GM21528 (cell line): ENCODE measurements around the gene PGC.

Experiments
- ATAC-seq: cut with Tn5 transposase; IDR thresholded peaks from one replicate; pipeline ENCODE4 v1.9.1; 2021; ENCODE audit warnings: mild to moderate bottlenecking, moderate library complexity; ENCODE audit not compliant: unreplicated experiment, low FRiP score

PGC gene

DNA sequence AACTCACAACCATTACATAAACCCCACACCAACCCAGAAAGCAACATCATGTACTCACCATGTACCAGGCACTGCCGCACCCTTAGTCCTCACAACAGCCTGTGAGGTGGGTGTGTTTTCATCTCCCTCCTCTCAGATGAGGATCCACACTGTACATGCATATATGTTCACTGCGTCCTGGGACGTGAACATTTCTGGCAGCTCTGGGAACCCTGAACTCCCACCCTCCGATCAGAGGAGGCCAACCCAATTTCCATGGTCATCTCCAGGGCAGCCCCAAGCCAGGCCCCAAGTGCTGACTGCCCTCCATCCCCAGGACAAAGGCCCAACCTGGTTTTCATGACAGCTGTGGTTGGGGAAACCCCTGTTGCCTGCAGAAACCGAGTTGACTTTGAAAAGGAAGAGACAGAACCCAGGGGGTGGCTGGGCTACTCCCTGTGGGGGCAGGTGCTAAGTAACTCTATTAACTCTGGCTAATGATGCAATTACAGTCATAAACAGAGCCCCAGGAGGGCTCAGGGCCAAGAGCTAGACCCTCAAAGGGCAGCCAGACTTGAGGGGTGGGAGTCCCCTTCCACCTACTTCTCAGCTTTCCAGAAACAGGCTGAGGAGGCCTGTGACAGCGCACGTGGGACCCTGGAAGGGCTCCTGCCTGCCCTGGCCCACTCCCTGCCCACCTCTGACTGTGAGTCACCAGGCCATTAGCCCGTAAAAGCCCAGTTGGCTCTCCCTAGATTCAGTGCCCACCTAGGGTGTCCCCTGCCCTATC is 14.4 kb downstream of the PGC start:
- peak; percentile 30 for ATAC-seq

DNA sequence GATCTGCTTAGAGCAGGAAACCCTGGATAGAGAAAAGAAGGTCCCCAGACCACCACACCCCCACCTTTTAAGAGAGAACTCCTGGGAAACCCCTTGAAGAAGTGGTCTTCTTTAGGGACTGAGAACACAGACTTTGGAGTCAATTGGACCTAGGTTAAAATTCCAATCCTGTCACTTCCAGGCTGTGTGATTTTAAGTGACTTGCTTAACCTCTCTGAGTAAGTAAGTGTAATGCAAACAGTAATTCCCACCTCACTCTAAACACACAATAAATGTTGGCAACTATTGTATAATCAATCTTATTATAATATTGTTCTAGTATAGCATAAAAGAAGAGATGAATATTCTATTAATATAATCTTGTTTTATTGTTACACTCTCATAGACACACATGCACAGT is 15.0 kb downstream of the PGC start:
- no peak for ATAC-seq

DNA sequence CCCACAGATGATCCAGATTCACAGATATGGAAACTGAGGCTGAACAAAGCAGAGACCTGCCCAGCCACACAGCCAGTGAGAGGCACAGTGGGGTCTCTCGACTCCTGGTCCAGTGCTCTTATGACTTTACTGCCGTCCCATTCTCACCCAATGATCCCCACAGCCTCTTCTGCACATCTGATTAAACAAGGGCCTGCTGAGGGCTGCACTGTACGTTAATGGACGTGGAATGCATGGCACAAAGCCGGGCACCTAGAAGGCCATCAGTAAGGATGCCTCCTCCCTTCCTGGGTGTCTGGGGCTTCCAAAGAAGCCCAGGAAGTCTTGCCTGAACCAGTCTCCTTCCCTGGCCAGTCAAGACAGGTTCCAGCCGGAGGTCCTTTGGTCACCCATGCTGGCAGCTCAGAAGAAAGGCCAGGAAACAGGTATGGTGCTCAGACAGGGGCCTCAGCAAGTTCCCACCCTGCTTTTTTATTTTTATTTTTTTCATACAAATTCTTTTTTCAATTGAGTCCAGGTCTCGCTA is 15.6 kb downstream of the PGC start:
- ATAC-seq, result no peak

DNA sequence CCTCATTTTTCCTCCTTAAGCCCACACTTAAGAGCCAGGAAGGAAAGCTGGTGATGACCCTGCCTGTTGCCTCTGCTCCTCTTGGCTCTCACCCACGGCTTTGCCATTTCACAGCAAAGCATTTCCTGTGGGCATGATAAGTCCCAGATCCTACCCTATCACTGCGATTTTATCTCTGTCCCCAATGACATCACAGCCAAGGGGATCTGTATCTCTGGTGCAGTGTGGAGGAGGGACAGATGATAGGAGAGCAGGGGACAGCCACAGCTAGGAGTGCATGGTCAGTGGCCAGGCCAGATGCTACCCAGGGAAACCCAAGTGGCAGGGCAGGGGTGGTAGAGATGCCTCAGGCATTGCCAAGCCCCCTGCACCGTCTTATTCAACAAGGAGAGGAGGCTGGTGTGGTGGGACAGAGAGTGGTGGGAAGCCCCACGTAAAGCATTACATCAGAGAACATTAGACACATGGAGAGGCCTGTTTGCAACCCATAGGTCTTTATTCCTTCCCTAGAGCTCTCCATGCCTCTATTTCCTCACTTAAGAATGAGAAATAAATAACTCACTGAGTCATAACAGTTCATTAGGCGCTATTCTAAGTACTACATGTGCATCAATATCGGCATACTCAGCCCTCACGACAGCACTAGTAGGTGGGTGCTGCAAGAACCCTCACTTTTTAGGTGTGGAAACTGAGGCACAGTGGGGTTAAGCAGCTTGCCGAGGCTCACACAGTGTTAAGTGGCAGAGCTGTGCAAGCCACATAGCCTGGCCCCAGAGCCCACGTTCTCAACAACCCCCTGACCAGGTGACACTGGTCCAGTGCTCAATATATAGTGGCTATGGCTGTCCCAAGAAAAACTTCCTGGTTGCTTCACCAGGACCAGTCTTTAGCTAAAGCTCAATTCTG is 16.4 kb downstream of the PGC start:
- no peak for ATAC-seq

DNA sequence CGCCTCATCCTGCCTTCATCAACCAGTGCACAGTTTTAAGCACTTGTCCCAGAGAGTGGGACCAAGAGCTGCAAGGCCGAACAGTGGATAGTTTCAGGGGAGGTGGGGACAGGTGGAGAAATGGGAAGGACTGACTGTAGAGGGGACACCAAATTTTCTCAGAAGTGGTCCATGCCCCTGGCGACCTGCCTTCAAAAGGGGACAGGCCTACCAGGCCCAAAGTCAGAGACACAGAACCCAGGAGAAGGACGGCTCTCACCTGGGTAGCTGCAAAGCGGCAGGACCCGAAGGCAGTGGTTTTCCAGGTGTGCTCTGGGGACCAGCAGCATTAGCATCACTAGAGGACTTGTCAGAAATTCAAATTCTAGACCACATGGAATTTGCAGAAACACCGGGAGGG is 17.6 kb downstream of the PGC start:
- no peak for ATAC-seq

DNA sequence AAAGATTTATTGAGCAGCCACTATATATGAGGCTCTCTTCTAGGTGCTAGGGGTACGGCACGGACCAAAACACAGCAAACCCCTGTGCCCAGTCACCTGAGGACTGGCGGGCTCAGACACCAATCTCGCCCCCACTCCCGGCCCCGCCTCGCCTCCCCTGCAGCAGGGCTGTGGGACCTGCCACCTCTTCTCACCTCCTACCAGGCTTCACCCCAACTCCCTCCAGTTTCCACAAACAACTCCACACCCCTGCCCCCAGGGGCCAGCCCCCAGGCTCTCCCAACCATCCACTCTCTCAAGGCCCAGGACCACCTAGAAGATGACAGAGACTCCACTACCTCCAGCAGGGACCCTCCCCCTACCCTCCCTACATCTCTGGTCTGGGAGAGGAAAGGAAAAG is 18.2 kb downstream of the PGC start:
- no peak for ATAC-seq

DNA sequence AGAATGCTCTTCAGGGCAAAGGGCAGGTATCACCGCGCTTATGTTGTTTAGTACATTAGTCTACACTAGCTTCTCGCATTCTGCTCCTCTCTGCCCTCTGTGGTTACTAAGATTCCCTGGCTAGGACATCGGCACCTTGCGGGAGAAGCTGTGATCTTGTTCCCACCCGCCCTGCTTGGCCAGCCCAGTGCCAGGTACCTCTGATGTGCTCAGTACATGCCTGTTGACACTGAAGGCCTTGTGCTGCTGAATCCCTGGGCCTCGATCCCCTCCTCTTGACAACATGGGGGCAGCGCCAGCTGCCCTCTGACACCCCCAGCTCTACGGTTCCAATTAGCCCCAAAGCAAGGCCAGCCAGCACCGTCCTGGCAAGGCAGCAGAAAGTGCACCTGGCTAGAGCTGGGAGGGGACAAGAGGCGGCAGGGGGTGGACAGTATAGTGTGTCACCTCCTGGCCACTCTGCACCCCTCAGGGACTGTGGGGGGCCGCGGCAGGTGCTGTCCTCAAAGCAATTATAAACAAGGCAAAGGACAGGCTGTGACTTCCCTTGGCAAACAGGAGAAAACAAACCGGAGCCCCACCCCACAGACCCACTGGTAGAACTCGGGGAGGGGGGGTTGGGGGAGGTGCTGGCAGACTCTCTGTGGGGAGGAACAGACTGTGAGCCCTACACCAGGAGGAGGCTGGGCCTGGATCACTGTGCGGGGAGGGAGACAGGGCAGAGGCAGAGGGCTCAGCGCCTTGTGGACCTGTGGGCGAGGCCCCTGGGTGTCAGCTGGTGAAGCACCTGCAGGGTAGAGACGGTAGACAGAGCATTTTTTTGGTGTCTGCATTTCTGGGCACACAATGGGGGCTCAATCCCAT is 18.9 kb downstream of the PGC start:
- no peak for ATAC-seq

DNA sequence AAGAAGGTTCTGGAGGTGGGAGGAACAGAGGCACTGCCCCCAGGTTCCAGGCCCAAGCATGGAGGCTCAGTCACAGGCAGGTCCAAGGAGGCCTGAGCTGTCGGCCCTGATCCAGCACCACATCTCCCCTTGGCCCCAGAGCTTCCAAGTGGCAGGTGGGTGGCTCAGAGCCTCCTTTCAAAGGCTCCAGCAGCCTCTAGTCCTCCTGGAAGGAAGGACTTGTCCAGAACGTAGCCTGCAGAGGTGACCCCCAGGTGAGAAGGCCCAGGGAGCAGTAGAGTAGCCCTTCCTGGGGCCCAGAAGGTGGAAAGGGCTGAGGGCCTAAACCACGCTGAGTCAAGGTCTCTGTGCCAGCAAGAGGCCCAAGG is 19.5 kb downstream of the PGC start:
- no peak for ATAC-seq

DNA sequence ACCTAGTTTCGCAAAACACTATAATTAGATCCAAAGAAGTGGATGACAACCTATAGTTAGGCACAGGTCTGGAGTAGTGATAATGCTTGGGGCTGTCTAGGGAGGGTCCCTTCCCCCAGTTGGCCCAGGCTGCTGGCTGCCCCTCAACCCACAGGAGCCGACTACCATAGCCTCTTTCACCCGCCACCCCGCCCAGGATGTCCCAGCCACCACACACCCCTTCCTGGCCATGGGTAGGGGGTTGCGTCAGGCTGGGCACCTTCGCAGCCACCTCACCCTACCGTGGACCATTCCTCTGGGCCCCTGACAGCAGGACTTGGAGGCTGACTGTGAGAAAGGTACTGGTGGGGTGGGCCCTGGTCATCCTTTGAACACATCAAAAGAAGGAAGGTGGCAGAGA is 20.3 kb downstream of the PGC start:
- no peak for ATAC-seq

DNA sequence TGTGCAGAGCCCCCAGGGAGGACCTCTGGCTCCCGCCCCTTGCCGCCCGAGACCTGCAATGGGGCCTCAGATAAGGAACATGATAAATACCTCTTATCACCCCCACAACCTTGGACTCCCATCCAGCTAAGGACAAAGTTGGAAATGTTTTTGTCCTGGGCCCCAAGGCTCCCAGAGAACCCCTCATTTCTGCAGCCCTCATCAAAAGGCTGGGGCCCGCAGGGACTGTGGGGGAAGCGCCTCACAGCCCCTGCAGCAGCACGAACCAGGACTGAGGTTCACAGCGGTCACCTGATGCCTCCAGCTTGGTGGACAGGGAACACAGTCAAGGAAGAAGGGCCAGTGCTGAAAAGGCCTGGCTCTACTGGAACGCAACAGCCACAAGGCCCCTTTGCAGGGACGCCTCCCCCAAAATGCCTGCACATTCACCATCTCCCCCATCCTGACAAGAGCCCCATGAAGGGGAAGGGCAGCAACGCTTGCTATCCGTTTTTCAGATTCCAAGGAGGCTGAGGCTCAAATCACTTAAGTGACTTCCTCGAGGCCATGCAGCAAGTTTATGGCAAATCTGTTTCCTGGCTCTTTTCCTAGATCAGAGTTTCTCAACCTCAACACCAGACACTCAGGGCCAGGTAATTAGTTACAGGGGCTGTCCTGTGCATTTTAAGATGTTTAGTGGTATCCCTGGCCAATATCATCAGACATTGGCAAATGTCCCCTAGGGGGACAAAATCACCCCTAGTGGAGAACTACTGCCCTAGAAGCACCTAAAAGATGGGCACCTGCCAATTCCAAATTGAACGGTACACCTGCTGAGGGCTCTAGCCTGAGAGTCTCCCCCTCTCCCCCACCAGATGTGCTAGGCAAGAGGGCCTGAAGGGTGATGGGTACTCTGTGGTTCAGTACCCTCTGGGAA is 22.4 kb downstream of the PGC start:
- no peak for ATAC-seq

DNA sequence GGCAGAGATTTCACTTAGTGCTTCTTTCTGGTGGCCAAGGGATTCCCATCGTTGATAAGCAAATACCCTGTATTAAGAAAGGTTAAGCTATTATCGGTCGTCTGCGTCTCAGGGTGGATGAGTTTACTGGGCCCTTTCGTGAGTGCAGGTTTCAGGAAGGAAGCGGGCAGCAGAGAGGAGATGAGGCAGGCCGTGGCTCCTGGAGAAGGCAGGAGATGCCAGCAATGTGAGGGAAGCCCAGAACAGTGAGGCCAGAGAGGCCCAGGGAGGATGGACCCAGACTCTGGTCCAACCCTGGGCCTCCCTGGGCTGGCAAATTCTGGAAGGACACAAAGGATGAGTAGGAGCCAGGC is 23.0 kb downstream of the PGC start:
- no peak for ATAC-seq

DNA sequence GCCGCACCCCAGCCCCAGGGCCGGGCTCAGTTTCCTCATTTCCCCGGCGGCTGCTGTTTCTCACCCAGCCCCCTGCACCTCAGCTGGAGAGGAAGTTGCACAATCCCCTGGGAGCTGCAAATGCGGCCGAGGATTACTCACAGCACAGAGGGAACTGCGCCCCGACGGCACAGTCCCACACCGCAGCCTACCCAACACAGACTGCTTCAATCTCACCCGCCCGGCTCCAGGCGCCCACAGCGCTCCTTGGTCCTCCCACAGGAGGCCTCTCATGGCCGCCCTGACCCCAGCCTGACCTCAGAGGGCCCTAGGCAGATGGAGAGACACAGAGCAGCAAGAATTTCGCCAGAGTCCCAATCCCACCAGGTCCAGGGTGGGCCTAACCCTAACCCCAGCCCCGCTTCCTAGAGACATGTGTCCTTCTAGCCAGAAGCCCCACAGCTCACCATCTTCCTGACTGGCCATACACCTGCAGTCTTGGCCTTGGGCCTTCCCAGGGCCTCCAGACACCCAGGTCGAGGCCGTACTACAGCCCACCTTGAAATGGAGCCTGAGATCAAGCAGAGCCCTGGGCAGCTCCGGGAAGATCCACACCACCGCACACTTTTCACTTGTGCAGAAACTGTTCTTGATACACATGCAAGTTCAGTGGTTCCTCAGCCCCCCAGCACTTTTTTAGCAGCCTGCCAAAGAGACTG is 23.5 kb downstream of the PGC start:
- ATAC-seq, result peak; percentile 53

DNA sequence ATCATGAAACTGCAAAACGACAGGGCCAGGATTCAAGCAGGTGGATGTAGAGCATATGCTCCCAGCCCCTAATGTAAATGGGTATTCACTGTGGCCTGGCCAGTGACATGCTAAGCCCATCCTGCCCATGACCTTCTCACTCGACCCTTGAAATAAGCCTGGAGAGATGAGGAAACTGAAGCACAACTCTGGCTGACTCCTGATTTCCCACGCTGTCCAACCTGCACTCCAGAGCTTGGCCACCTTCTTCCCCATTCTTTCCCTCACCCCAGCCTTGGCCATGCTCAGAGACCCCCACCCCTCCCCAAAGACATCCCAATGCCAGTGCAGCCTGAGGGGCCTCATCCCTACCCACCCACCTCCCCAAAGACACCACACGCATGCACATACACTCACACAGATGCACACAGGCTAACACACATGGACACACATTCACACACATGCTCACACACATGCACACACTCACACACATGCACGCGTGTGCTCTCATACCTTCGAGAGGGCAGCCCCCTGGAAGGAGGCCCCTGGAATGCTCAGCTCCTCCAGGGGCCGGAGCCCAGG is 24.1 kb downstream of the PGC start:
- peak; percentile 19 for ATAC-seq

DNA sequence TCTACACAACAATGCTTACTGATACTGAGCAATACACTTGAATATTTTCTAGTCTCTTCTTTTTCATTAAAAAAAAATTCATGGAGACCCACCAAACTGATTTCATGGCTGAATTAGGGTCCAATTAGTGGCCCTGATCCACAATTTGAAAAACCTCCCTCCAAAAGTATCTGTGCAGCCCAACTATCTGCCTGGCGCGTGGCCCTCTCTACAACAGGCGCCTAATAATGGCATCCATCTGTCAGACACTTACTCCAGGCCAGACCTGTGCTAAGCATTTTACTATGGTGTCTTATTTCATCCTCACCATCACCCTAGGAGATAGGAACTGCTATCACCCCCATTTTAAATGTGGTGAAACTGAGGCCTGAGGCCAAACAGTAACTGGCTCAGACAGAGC is 25.8 kb downstream of the PGC start:
- no peak for ATAC-seq

DNA sequence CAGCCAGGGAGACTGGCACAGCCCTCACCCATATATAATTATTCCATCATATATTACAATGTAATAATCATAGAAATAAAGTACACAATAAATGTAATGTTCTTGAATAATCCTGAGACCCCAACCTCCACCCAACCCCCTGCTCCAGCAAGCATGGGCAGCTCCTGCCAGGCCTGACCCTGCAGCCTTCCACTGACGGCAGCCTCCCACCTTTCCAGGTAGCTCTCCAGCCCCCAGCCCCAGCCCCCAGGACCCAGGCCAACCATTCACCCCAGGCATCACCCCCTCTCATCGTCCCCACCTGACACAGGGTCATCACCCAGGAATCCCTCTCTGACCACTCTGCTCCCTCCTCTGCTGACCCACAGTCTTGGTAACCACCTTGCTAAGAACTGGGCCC is 26.4 kb downstream of the PGC start:
- ATAC-seq, result no peak

DNA sequence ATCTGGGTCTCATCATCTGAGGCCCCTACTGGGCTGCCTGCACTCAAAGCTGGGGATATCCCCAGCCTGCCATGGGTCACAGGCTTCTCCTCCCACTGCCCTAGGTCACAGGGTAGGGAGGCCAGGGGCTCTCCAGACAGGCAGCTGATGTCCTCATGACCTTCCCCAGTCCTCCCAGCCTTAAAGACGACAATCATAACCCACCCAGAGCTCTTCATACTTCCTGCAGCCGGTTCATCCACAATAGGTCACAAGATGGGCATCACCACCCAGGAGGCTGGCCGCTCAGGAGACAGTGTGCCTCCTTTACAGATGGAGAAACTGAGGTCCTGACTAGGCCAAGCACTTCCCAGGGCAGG is 27.0 kb downstream of the PGC start:
- no peak for ATAC-seq

DNA sequence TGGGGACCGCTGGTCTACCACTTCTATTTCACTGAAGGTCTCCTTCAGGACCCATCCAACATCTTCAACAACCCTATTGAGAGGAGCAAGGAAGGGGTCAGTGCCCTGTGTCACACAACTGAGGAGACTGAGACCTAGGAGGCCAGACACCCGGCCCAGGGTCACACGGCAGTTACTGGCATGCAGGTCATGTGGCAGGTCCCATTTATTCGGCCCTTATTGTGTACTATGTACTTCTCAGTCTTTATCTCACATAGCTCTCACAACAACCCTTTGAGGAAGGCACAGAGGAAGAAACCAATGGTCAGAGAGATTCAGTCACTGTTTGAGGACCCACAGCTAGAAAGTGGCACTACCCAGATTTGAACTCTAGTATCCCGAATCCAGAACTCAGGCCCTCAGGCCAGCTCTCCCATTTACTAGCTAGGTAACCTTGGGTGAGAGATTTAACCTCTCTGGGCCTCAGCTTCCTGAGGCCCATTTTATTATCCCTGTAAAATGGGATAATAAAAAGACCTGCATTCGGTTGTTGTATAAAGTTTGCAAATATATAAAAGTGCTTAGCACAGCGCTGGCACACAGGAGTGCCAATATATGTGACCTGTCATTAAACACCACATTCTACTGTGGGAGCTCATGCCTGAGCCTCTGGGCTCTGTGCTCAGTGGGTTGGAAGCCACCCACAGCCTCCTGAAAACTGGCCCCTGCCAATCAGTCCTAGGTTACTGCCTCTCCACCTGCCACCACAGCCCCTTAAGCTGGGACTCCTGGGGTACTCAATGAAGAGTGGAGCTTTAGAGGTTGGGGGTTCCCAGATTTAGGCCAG is 27.5 kb downstream of the PGC start:
- no peak for ATAC-seq

DNA sequence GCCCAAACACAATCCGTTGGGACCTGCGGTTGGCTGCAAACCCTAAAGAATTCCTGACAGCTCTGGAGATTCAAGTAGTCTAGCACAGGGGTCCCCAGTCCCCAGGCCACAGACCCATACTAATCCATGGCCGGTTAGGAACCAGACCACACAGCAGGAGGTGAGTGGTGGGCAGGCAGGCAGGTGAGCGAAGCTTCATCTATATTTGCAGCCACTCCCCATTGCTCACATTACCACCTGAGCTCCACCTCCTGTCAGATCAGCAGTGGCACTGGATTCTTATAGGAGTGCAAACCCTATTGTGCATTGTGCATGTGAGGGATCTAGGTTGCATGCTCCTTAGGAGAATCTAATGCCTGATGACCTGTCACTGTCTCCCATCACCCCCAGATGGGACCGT is 28.4 kb downstream of the PGC start:
- no peak for ATAC-seq
